Measurements from ENCODE around the gene MMP2. TPM values are rescaled to one million over a fixed set of nuclear protein-coding genes. Genes with fewer than 3 reads are reported as not detected.
A peak's percentile ranks its signal among the peaks of the same experiment; 100 is the strongest.

Gene MMP2
- total RNA-seq, 1 donor from 2014 or later = 1,246 TPM

DNA sequence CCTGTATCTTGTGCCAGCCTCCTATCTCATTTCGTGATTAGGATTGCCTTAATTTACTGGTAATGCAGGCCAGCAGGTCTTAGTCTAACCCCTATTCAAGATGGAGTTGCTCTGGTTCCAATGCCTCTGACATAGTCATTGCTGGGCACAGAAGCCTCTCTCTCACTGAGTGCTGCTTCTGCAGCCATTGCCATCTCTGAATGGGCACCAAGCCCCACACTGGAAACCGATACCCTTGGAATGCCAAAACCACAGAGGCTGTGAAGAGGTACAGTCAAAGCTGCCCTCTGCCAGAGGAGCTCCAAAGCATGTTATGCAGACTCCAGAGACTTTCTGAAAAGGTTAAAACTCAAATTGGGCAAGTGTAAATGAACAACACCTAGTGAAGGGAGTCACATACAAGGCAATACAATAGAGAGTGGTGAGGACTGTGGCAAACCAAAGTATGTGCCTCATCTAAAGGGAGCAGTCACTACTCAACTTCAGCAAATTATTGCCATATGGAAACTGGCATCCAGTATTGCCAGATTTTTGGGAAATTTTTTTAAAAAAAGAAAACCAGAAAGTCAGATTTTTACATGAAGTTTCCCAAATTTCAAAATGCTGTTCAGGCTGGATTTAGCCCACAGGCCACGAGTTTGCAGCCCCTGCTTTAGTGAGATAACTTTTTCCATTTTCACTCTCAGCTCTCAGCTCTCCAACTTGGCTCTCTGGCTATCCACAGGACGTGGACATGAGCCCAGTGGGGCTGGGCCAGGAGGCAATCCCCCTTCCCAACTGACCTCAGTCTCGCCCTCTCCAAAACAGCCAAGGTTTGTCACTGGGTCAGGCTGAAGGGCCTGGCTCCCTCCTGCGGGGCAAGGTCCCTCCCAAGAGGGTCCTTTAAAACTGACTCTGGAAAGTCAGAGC, 2.1 kb upstream of the MMP2 start:
- H3K4me1 Mint-ChIP-seq (ENCODE audit: low read depth, unreplicated experiment) = peaks cover 24% of the 10 kb centered on the region
- DNase-seq (ENCODE audit: low read depth) = no peak
- Histone ChIP-seq H4K20me1 (ENCODE audit: insufficient read depth, low read length) (peaks cover 15% of the 10 kb centered on the region), H3K4me1 (ENCODE audit: insufficient read depth, low read length) (peaks cover 20% of the 10 kb centered on the region), H3K9me3 (ENCODE audit: insufficient read depth, low read depth, low read length) (no peaks in the 10 kb centered on the region), H3K27me3 (ENCODE audit: insufficient read depth, low read length) (no peaks in the 10 kb centered on the region), H3K4me3 (ENCODE audit: insufficient read depth, low read depth, low read length) (no peak overlapping the region), H3K79me2 (ENCODE audit: insufficient read depth, low read length) (peaks cover 26% of the 10 kb centered on the region), H3K36me3 (ENCODE audit: insufficient read depth, low read length) (no peaks in the 10 kb centered on the region), H3K4me2 (ENCODE audit: low read length) (no peak overlapping the region), H2AFZ (ENCODE audit: low read depth, low read length) (no peak overlapping the region), H3K9ac (ENCODE audit: low read length) (no peak overlapping the region), H3K27ac (ENCODE audit: low read depth, low read length) (no peak overlapping the region)
- no peak overlapping the region for H3K4me3 Mint-ChIP-seq (ENCODE audit: unreplicated experiment)
- H3K9me3 Mint-ChIP-seq (ENCODE audit: unreplicated experiment) = peaks cover 2% of the 10 kb centered on the region
- no peak for TF ChIP-seq EZH2 (IDR thresholded peaks at IDR 0.05; ENCODE audit: insufficient read depth, low read length)
- TF ChIP-seq, protein P1, sequence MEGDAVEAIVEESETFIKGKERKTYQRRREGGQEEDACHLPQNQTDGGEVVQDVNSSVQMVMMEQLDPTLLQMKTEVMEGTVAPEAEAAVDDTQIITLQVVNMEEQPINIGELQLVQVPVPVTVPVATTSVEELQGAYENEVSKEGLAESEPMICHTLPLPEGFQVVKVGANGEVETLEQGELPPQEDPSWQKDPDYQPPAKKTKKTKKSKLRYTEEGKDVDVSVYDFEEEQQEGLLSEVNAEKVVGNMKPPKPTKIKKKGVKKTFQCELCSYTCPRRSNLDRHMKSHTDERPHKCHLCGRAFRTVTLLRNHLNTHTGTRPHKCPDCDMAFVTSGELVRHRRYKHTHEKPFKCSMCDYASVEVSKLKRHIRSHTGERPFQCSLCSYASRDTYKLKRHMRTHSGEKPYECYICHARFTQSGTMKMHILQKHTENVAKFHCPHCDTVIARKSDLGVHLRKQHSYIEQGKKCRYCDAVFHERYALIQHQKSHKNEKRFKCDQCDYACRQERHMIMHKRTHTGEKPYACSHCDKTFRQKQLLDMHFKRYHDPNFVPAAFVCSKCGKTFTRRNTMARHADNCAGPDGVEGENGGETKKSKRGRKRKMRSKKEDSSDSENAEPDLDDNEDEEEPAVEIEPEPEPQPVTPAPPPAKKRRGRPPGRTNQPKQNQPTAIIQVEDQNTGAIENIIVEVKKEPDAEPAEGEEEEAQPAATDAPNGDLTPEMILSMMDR (IDR thresholded peaks at IDR 0.05; ENCODE audit: insufficient read depth, low read depth, low read length) = no peak
- H3K36me3 Mint-ChIP-seq (ENCODE audit: low read depth, unreplicated experiment) = peaks cover 3% of the 10 kb centered on the region
- peak overlapping the region; percentile 56 for H3K27ac Mint-ChIP-seq (ENCODE audit: unreplicated experiment)
- no peak for FAIRE-seq
- H3K27me3 Mint-ChIP-seq (ENCODE audit: low read depth, unreplicated experiment) = peaks cover 11% of the 10 kb centered on the region

DNA sequence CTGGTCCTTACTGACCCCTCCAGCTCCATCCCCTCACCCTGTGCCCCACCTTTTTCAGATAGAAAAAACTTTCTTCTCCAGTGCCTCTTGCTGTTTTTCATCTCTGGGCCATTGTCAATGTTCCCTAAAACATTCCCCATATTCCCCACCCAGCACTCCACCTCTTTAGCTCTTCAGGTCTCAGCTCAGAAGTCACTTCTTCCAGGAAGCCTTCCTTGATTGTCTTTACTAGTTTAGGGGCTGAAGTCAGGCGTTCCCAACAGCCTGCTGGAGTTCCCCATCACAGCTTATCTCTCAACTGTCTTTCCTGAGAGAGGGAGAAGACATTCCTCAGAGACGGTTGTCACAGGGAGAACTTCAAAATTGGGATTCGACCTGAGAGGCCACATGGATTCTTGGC, 1.3 kb upstream of the MMP2 start:
- Mint-ChIP-seq H3K4me1 (ENCODE audit: low read depth, unreplicated experiment) (peaks cover 26% of the 10 kb centered on the region), H3K27me3 (ENCODE audit: low read depth, unreplicated experiment) (peaks cover 11% of the 10 kb centered on the region), H3K36me3 (ENCODE audit: low read depth, unreplicated experiment) (peaks cover 9% of the 10 kb centered on the region), H3K9me3 (ENCODE audit: unreplicated experiment) (peaks cover 2% of the 10 kb centered on the region), H3K4me3 (ENCODE audit: unreplicated experiment) (peak overlapping the region; percentile 70), H3K27ac (ENCODE audit: unreplicated experiment) (peak overlapping the region; percentile 56)
- TF ChIP-seq EZH2 (IDR thresholded peaks at IDR 0.05; ENCODE audit: insufficient read depth, low read length) = no peak
- TF ChIP-seq, protein P1 (IDR thresholded peaks at IDR 0.05; ENCODE audit: insufficient read depth, low read depth, low read length) = no peak
- no peak overlapping the region for H2AFZ ChIP-seq (ENCODE audit: low read depth, low read length)
- peaks cover 23% of the 10 kb centered on the region for H3K4me1 ChIP-seq (ENCODE audit: insufficient read depth, low read length)
- no peak overlapping the region for H3K27ac ChIP-seq (ENCODE audit: low read depth, low read length)
- H4K20me1 ChIP-seq (ENCODE audit: insufficient read depth, low read length) = peaks cover 24% of the 10 kb centered on the region
- DNase-seq (ENCODE audit: low read depth) = no peak
- H3K9ac ChIP-seq (ENCODE audit: low read length) = no peak overlapping the region
- peaks cover 34% of the 10 kb centered on the region for H3K79me2 ChIP-seq (ENCODE audit: insufficient read depth, low read length)
- no peak overlapping the region for H3K4me3 ChIP-seq (ENCODE audit: insufficient read depth, low read depth, low read length)
- H3K4me2 ChIP-seq (ENCODE audit: low read length) = no peak overlapping the region
- no peaks in the 10 kb centered on the region for H3K27me3 ChIP-seq (ENCODE audit: insufficient read depth, low read length)
- H3K9me3 ChIP-seq (ENCODE audit: insufficient read depth, low read depth, low read length) = no peaks in the 10 kb centered on the region
- FAIRE-seq = no peak
- H3K36me3 ChIP-seq (ENCODE audit: insufficient read depth, low read length) = peaks cover 3% of the 10 kb centered on the region
